Nephron (organoid): ENCODE measurements around the gene FBXL7.
A peak's percentile ranks its signal among the peaks of the same experiment; 100 is the strongest.

ENCODE experiments used
- H3K27ac Mint-ChIP-seq, 3 experiments: 2 replicates each; pipeline ENCODE4 v1.8.0; 2020; ENCODE audit warnings: mixed read lengths in 3 of 3, mild to moderate bottlenecking in 2 of 3, moderate library complexity in 1 of 3
- H3K27me3 Mint-ChIP-seq: 2 replicates; pipeline ENCODE4 v1.8.0; 2021; ENCODE audit warnings: low read depth, mild to moderate bottlenecking, moderate library complexity, mixed read lengths
- H3K36me3 Mint-ChIP-seq: 2 replicates; pipeline ENCODE4 v1.8.0; 2020; ENCODE audit warnings: low read depth, mixed read lengths
- H3K4me1 Mint-ChIP-seq: 2 replicates; pipeline ENCODE4 v1.8.0; 2020; ENCODE audit warnings: mixed read lengths
- H3K4me3 Mint-ChIP-seq, 3 experiments: 2 replicates each; pipeline ENCODE4 v1.8.0; 2020; ENCODE audit warnings: mild to moderate bottlenecking in 3 of 3, mixed read lengths in 3 of 3, moderate library complexity in 2 of 3
- H3K9me3 Mint-ChIP-seq: 2 replicates; pipeline ENCODE4 v1.8.0; 2020; ENCODE audit warnings: mixed read lengths
- TF ChIP-seq, protein P1 (sequence below), 3 experiments: fragments of 200-600 bp; sonication (generic); IDR thresholded peaks; one replicate each; pipeline ENCODE4 v1.5.0; 2021; ENCODE audit warnings: antibody characterized with exemption in 3 of 3; ENCODE audit not compliant: unreplicated experiment in 3 of 3

The FBXL7 gene

DNA sequence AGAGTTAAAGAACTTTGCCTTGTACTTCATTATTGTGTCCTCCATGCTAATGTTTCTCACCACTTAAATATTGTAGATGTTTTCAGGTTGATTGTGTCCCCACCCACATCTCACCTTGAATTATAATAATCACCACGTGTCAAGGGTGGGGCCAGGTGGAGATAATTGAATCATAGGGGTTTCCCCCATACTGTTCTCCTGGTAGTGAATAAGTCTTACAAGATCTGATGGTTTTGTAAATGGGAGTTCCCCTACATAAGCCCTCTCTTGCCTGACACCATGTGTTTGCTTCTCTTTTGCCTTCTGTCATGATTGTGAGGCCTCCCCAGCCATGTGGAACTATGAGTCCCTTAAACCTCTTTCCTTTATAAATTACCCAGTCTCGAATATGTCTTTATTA lies 248.3 kb downstream of the FBXL7 start:
- Mint-ChIP-seq H3K4me3 (no peak overlapping the region), H3K27me3 (no peaks in the 10 kb centered on the region), H3K9me3 (peaks cover 6% of the 10 kb centered on the region), H3K27ac (no peak overlapping the region), H3K36me3 (peaks cover 7% of the 10 kb centered on the region), H3K4me1 (peaks cover 31% of the 10 kb centered on the region)
- TF ChIP-seq, protein P1, sequence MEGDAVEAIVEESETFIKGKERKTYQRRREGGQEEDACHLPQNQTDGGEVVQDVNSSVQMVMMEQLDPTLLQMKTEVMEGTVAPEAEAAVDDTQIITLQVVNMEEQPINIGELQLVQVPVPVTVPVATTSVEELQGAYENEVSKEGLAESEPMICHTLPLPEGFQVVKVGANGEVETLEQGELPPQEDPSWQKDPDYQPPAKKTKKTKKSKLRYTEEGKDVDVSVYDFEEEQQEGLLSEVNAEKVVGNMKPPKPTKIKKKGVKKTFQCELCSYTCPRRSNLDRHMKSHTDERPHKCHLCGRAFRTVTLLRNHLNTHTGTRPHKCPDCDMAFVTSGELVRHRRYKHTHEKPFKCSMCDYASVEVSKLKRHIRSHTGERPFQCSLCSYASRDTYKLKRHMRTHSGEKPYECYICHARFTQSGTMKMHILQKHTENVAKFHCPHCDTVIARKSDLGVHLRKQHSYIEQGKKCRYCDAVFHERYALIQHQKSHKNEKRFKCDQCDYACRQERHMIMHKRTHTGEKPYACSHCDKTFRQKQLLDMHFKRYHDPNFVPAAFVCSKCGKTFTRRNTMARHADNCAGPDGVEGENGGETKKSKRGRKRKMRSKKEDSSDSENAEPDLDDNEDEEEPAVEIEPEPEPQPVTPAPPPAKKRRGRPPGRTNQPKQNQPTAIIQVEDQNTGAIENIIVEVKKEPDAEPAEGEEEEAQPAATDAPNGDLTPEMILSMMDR (IDR thresholded peaks at IDR 0.05; ENCODE audit: unreplicated experiment in 3 of 3), result no peak

DNA sequence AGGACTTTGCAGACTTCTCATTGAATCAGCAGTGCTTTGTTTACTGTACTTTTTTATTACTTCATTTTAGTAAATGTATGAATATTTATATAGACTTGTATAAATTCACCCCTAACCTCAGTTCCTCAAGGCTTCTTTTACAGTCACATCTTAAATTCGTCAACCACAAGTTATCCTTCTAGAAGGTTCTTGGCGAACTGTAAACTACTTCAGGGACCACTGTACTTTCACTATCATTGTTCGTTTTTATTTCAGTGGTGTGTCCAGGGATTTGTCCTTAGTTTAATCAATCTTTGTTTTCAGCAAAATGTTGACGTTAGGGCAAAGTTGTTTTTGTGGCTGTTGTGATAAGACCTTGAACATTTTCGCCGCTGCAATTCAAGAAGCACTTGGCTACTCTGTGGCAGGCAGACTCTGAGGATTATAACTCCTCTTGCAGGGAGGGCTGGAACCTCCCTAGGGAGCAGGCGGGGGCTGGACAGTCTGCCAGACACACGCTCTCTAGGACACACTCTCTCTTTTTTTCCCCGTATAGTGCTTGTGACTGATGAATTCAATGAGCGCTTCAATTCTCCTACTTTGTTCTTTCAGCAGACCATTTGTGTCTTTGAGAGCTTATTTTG lies 252.8 kb downstream of the FBXL7 start:
- peaks cover 34% of the 10 kb centered on the region for H3K4me1 Mint-ChIP-seq
- peak overlapping the region in 2 of 3 experiments; percentile 44 to 71 for H3K4me3 Mint-ChIP-seq
- H3K9me3 Mint-ChIP-seq, result peaks cover 5% of the 10 kb centered on the region
- no peaks in the 10 kb centered on the region for H3K27me3 Mint-ChIP-seq
- no peaks in the 10 kb centered on the region for H3K36me3 Mint-ChIP-seq
- TF ChIP-seq, protein P1 (IDR thresholded peaks at IDR 0.05; ENCODE audit: unreplicated experiment in 3 of 3), result no peak
- peak overlapping the region; percentile 21 to 69 (median 29) for H3K27ac Mint-ChIP-seq

DNA sequence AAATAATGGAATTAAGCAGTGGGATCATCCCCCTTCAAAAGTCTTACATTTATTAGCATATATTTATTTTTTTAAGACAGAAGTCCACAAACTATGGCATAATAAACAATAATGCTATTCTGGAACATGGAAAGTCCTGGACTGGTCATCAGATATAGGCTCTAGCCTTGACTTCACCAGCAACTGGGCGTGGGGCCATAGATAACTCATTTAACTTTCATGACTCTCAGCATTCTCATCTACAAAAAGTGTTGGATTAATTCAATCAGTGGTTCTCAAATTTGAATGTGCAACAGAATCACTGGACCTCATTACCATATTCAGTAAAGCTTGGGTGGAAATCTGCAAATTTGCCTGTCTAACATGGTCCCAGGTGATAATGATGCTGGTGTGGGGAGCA lies 253.8 kb downstream of the FBXL7 start:
- no peak overlapping the region for H3K27ac Mint-ChIP-seq
- no peak overlapping the region for H3K4me3 Mint-ChIP-seq

DNA sequence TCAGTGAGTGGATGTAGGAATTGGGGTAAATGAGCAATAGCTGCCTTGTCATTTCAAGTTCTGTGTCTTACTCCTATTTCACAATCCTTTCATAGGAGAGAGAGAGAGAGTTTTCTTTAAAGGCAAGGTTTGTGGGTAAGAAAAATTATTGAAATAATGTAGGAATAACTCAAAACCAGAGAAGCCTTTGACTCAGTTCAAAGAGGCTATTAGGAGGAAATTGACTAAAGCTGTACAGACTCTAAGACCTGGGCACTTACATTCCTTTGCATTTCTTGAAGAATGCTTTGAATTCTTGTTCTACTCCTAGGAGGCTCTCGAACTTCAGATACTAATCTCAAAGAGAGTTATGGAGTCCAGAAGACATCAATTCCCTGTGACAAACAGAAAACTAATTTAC lies 257.1 kb downstream of the FBXL7 start:
- Mint-ChIP-seq H3K36me3 (no peaks in the 10 kb centered on the region), H3K4me3 (no peak overlapping the region)

More for the DNA sequence above, 253.8 kb downstream of the FBXL7 start:
- Mint-ChIP-seq H3K36me3 (no peaks in the 10 kb centered on the region), H3K9me3 (peaks cover 5% of the 10 kb centered on the region), H3K4me1 (peaks cover 34% of the 10 kb centered on the region), H3K27me3 (no peaks in the 10 kb centered on the region)
- TF ChIP-seq, protein P1 (IDR thresholded peaks at IDR 0.05; ENCODE audit: unreplicated experiment in 3 of 3), result no peak

DNA sequence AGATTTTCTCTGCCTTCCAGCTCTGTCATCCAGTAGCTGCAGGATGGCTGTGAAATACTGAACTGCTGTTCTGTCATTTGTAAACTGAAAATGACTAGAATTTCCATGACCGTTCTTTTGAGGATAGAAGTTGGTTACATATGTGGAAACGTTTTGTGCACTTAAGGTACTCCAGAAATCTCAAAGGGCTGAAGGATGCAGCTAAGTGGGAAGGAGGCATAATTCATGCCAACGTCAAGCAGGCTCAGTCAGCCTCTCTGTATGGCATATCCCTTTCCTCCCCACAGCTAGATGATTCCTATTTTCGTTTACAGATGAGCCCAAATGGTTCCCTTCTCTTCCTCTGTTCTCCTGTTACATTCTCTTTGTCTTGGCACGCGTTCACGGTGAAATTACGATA lies 257.6 kb downstream of the FBXL7 start:
- Mint-ChIP-seq H3K9me3 (peaks cover 5% of the 10 kb centered on the region), H3K4me1 (peaks cover 9% of the 10 kb centered on the region), H3K36me3 (no peaks in the 10 kb centered on the region), H3K27me3 (no peaks in the 10 kb centered on the region), H3K27ac (no peak overlapping the region), H3K4me3 (no peak overlapping the region)
- TF ChIP-seq, protein P1 (IDR thresholded peaks at IDR 0.05; ENCODE audit: unreplicated experiment in 3 of 3), result no peak

More for the DNA sequence above, 257.1 kb downstream of the FBXL7 start:
- TF ChIP-seq, protein P1 (IDR thresholded peaks at IDR 0.05; ENCODE audit: unreplicated experiment in 3 of 3), result no peak
- Mint-ChIP-seq H3K9me3 (peaks cover 5% of the 10 kb centered on the region), H3K27ac (peak overlapping the region in 1 of 3 experiments; percentile 22), H3K4me1 (peaks cover 12% of the 10 kb centered on the region), H3K27me3 (no peaks in the 10 kb centered on the region)

DNA sequence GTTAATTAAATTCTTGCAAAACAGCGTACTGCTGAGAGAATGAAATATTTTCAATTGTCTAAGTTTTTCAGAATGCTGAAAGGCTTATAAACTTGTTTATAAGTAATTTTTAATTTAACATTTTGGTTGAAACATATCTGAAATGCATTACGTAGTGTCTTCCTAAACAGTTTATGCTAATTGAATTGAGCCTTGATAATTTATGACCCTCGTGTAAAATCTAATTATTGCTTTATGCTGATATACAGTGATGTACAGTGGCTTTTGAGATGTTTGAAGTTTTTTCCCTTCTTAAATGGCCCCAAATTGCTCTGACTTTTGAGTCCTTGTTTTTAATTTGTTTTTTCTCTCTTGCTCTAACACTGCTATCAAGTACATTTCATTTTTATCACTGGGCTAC lies 262.7 kb downstream of the FBXL7 start:
- no peaks in the 10 kb centered on the region for H3K27me3 Mint-ChIP-seq
- H3K9me3 Mint-ChIP-seq, result no peaks in the 10 kb centered on the region
- H3K36me3 Mint-ChIP-seq, result no peaks in the 10 kb centered on the region
- H3K4me1 Mint-ChIP-seq, result peaks cover 10% of the 10 kb centered on the region
- TF ChIP-seq, protein P1 (IDR thresholded peaks at IDR 0.05; ENCODE audit: unreplicated experiment in 3 of 3), result no peak
- H3K4me3 Mint-ChIP-seq, result no peak overlapping the region
- H3K27ac Mint-ChIP-seq, result no peak overlapping the region
